Right renal pelvis (tissue), 4 donors: ENCODE data around the gene UXS1. TPM values are rescaled to one million over a fixed set of nuclear protein-coding genes. Genes with fewer than 3 reads are reported as not detected.

Experiments
- DNase-seq, 4 donors: peaks; one replicate each; pipeline ENCODE4 v3.0.0-alpha.2; 2013; ENCODE audit warnings: low read depth in 4 of 4, low spot score in 3 of 4, missing footprints in 1 of 4
- polyA plus RNA-seq, 4 donors: library from polyadenylated mRNA; unstranded; fragments of 120-200 nt; gene quantifications; one replicate each; pipeline ENCODE4 v1.2.1, GENCODE V29; 2013; ENCODE audit not compliant: insufficient read length in 4 of 4

UXS1 gene
- polyA plus RNA-seq, 4 donors, result 77.2 to 94.0 (median 82.3) TPM

GRCh38 chr2:106161938-106162820 is 31.9 kb downstream of the UXS1 start:
- no peak for DNase-seq

DNA sequence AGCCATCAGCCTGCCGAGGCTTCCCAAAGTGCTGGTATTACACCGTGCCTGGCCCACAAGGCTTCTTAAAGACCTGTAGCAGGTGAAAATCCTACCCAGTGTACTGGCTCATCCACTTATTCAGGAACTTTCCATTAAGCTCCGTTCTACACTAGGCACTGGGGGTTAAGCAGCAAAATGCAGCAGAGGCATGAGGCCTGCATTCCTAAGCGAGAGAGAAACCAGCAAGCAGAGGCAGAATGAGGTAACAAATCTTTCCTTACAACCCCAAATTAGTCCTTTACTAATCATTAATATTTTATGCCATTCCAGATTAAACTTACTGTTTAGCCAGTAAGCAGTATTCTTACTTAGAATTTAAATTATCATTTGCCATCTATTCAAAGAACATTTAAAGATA is 32.8 kb downstream of the UXS1 start:
- DNase-seq, result no peak

GRCh38 chr2:106160786-106161261 is 33.3 kb downstream of the UXS1 start:
- DNase-seq, result no peak

DNA sequence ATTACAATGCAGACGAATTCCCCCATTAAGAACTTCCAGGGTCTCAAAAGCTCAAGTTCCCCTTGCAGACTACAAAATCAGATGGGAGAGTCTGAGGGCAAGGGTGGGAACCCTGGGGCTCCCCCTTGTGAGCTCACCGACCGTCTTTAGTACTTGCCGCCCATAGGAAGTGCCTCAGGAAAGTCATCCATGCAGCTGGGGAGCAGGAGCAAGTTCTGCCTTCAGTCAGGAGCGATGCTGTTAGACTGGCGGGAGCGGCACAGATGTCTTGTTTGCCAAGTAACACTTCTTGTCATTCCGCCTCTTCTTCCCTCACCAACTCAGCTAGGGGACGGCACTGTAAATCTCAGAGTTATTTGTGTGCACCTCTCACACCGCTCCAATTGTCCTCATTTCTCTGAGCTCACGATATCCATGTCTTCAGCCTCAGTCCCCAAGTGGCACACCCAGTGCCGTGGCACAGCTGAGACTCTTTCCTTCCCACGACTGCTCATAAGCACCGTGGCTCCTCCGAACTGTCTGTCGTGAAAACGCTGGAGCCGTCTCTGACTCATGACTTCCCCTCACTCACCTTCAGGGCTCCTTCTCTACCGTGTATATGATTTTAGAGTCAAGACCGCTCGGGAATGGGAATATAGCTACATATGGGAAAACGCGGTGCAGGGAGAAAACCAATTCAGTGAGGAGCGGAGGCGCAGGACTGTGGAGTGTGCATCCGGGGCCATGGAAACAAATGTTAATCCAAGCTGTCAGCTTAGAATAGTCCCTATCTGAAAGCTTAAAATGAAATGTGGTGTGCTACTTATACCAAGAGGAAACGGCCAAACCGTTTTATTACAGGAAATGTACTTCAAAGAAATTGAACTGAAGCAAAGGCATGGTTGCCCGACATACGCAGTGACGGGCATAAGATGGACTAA is 34.0 kb downstream of the UXS1 start:
- no peak for DNase-seq

- no peak for DNase-seq
Measured at GRCh38 chr2:106158871-106159270, 35.2 kb downstream of the UXS1 start.

GRCh38 chr2:106158131-106158530 is 36.0 kb downstream of the UXS1 start:
- no peak for DNase-seq

DNA sequence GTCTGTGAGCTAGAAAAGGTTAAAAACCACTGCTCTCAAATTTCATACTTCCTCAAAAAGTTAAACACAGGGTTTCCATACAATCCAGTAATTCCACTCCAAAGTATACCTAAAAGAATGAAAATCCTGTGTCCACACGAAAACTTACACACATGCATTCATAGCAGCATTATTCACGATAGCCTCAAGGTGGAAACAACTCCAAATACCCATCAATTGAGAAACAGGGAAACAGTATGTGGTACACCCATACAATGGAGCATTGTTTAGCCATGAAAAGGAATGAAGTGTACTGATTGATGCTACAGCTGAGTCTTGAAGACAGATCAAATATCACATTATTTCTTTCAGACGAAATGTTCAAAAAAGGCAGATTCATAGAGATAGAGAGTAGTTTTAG is 36.7 kb downstream of the UXS1 start:
- no peak for DNase-seq

GRCh38 chr2:106156305-106157296 is 37.5 kb downstream of the UXS1 start:
- DNase-seq, result no peak

- no peak for DNase-seq
Measured at GRCh38 chr2:106153781-106154180, 40.3 kb downstream of the UXS1 start.

DNA sequence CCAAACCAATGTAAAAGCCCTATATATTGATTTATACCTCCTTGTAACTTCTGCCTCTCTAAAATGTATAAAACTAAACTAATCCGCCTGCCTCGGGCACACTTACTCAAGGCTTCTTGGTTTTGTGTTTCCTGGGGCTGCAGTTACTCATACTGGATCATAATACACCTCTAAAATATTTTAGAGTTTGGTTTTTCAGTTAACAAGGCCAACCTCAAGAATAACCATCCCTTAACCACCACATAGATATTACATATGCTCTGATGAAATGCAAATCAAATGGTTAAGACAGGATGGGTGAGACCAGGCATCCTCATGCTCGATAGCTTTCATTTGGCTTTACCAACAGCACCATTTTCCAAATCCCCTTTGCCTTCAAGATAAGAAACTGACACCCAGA is 46.4 kb downstream of the UXS1 start:
- no peak for DNase-seq

GRCh38 chr2:106147159-106147558 is 46.9 kb downstream of the UXS1 start:
- no peak for DNase-seq

- no peak for DNase-seq
Measured at GRCh38 chr2:106144621-106145331, 49.3 kb downstream of the UXS1 start.

DNA sequence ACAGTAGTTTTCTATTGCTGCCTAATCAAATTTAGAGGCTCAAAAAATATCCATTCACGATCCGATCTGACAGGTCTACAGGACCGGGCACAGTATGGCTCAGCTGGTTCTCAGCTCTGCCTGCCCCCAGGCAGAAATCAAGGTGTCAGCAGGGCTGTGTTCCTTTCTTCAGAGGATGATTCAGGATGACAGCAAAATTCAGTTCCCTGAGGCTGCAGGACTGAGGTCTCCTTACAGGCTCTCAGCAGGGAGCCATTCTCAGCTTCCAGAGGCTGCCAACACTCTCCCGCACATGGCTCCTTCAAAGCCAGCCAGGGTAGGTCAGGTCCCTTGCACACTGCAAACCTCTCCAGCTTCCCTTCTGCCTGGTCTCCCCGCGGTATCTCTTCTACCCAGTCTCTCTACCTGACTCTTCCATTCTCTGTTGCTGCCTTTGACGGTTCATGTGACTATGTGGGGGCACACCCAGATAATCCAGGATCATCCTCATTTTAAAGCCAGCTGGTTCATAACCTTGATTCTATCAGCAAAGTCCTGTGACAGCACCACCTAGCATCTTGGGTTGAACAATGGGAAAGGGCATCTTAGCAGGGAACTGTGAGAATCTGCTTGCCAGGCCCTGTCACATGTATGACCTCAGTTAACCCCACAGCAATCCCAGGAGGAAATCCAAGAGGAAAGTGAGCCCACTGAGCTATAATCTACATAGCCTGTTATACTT is 50.4 kb downstream of the UXS1 start:
- DNase-seq, result no peak

DNA sequence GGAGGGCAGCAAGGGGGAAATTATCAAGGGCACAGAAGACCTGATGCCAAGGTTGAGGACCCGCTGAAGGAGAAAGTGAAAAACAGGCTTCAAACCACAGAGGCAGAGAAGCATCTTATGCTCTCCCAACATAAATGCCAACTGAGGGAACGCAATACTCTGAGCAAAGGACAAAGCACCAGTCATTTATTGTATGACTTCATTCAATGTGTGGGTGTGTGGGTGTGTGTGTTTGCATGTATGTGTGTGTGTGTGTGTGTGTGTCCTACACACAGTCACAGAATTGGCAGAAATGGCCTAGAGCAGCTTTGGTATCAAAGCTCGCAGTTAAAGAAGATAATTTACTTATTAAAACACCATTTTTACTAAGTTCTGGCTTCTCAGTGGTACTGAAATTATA is 51.4 kb downstream of the UXS1 start:
- no peak for DNase-seq

GRCh38 chr2:106140913-106141312 is 53.2 kb downstream of the UXS1 start:
- no peak for DNase-seq

GRCh38 chr2:106140113-106140512 is 54.0 kb downstream of the UXS1 start:
- no peak for DNase-seq

GRCh38 chr2:106139238-106139935 is 54.7 kb downstream of the UXS1 start:
- no peak for DNase-seq

DNA sequence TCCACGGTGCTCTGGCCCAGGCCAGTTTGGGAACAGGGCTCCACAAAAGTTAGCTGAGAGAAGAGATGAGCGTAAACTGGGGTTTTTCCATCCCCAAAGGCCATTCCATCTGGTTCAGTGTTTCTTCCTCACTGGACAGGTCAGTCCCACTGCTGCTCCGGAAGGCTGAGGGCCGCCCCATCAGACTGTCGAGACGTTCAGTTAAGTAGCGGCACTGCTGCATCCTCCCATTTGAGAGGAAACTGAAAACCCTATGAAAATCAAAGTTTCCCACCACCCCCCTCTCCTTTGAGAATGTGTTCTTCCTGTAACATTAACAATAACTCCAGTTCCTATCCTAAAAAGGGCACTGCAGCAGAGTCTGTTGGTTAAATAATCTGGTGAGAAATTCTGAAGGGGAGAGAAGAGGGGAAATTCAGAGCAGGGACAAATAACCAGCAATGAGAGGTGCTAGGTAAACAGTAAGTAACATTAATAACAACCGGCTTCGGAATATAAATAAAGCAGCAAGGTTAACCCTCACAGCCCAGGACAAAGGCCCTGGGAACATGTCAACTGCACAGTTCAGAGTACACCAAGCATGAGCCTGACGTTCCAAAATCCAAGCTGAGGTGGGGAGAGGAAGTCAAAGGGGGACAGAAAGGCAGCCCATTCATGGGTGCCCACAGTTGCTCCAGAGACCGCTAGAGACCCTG is 55.4 kb downstream of the UXS1 start:
- DNase-seq, result no peak
